Stimulated activated CD4-positive, alpha-beta T cell treated with anti-CD3 and anti-CD28 coated beads, Interleukin-1b, Interleukin-23, amount 100 ng/mL, for 1 hour (primary cell): ENCODE results near the gene GTSF1L.

Experiments
- DNase-seq, 2 donors: peaks; one replicate each; pipeline ENCODE4 v3.0.0-alpha.2; 2020; ENCODE audit warnings: low read depth in 2 of 2

Gene GTSF1L

DNA sequence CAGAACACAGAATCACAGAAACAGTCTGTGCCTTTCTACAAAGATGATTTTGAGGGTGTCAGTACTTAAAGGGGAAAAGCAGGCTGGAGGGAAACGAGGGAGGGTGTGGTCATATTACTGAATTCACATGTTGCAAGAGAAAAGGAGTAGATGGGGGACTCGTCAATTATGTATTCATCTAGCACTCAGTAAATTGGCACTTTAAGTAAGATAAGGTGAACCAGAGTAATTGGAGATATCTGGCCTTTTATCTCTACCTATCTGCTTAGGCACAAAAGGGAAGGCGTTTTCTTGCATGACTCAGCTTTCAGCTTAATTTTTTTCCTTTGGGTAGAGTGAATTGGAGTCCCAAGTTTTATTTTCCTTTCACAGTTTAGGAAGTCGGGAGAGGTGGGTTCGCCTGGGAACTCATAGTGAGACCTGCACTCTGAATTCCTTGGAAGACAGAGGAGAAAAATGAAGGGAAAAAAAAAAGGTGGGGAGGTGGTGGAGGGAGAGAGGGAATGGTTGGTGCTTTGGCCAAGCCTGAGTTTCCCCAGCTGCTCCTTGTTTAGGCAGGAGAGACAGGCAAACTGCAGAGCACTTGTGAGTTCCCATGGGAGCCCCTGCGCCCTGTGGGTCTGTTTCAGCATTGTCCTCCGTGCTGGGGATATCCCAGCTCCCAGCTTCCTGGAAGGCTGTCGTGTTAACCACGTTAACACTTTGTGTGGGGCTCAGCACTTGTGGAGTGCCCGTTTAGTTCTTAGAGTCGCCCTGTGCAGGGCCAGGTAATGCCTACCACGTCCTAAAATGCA, 19.7 kb upstream of the GTSF1L start:
- DNase-seq = no peak

DNA sequence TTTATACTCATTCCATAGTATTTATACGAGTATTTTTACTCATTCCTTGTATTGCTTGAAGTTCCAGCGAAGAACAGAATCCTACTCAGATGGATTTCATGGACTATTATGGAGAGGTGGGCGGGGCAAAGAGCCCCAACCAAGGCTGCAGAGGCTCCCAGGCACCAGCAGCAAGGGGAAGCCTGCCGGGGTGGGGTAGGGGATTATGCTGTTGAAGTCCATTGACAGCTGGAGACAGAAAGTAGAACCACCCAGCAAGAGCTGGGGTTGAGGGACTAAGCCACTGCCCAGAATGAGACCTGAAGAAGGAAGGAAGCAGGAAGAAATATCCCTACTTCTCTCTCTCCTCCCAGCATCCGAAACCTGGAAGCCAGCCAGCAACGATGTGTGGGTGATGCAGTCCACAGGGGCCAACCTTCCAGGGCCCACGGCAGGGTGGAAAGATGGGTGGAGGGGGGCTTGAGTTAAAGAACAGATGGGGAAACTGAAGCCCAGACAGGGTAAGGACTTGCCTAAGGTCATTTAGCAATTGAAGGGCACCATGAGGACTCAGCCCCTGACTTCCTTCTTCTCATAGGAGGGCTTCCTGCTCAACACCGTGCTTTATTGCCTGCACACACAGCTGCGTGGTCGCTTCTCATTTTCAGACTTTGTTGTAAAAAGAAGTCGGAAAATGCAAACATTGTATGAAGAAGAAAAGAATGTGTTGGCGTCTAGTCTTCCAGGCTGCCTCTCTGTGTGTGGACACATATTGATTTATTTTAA, 18.3 kb upstream of the GTSF1L start:
- DNase-seq = no peak

DNA sequence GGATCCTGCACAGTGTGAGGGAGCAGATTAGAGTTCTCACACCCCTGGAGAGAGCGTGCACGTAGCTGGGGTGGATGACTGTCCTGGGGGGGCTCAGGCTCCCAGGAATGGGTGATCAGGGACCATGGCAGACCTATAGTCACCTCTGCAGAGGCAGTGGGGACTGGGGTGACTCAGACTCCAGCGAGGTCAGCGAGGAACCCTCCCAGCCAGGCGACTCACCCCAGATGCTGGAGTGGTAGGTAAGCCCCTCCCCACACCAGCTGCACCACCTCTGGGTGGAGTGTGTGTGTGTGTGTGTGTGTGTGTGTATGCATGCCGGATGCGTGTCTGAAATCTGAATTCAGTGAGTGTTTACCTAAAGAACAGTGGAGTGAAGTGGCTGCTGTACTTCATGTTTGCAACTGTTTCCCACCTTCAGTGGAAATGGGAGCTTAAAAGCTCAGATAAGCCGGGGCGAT, 17.4 kb upstream of the GTSF1L start:
- DNase-seq = no peak

DNA sequence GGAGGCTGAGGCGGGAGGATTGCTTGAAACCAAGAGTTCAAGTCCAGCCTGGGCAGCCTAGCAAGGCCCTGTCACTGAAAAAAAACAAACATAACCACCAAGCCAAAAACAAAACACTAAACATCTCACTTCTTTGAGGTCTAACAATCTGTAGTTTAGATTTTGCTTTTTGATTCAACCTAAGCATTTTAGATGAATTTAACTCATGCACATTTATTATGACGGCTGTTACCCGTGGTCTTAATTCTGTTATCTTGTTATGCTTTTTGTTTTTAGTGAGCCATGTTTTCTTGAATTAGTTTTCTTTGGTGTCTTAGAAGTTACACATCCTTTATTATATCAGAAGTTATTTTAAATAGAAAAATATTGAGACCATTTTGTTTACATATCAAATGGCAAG, 13.8 kb upstream of the GTSF1L start:
- DNase-seq = no peak

DNA sequence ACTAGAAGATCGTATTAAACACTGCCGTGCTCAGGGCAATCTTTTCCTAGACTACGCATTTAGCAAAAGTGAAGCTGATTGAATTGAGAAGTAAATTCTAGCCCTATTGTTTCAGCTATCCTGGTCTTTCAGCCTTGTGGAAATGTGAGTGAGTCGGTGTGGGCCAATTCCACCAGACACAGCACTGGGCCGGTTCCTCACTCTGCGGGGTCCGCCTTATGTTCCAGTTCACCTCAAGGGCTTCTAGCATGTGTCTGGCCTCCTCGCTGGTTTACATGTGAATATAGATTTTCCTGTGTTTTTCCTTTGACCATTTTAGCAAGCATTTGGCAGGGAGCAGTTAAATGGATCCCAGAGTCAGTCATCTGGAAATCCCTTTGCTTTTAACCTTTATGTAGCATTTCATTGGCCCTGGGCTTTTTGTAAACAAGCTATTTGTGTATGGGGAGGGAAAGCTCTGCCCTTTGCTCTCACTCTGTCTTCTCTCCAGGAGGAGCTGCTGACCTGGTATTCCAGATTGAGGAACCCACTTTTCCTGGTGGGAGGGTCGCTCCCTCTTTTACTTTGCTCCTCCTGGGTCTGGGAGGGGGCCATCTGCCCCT, 12.4 kb upstream of the GTSF1L start:
- no peak for DNase-seq

DNA sequence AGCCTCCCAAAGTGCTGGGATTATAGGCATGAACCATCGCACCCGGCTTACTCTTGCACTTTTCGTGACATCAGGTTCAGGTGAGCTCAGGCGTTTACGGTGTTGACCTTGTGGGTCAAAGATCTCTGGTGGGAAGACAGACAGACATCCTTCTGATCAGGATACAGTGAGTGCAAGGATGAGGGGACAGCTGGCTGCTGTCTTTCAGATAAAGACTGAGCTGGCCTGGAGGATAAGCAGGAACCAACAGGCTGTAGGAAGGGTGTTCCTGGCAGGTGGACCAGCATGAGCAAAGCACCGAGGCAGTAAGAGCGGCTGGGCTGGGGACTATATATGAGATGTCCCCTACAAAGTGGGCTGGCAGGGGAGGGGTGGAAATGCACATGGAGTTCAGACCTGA, 11.1 kb upstream of the GTSF1L start:
- no peak for DNase-seq

DNA sequence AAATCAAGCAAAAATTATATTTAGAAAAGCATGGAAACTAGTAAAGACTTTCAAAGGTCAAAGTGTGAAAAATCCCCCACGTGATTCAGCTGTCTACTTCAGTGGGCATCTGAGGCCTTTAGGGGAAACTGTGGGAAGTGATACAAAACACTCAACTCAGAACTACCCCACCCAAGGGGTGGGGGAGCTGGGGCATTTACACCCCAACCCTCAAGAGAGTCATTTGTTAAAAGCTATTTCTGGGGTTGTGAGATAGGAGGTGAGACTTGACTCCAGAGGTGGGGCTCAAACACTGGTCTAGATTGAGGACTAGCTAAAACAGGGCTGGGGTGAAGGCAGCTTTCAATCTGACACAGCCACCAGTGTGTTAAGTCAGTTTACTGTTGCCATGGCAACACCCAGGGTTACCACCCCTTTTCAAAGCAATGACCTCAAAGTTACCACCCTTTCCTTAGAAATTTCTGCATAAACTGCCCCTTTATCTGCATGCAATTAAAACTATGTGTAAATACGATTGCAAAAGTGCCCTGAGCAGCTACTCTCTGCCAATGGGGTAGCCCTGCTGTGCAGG, 9.9 kb upstream of the GTSF1L start:
- no peak for DNase-seq

DNA sequence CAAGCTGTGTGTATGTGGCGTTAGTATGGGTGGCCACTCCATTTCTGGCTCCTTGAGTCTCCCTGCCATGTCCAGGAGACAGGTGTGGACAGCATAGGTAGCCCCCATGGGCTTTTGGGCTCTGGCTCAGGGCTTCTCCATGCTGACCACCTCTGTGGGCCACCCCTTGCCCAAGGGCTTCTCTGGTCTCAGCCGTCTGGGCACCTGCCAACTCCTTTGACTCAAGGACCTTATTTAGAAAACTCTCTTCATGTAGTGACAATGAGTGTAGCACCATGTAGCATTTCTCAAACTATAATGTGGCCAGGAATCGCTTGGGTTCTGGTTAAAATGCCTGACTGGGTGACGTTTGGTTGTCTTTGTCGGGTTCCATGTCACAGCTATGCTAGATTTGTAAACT, 5.1 kb upstream of the GTSF1L start:
- no peak for DNase-seq

DNA sequence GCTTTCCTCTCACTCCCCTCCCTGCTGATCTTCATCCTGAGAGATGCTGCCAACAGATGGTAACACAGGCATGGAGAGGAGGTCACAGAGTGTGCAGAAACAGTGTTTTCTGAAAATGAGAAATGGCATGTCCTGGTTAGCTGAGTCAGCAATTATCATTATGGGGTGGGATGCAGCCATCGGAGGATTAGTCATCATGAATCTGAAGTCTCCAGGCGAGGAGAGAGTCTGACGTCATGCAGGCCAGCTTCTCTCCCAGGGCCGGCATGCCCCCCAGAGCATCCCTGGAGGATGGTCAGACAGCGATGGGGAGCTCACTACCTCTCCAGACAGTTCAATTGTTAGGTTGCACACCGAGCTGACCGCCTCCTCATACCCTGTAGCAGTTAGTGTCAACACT, 4.7 kb upstream of the GTSF1L start:
- DNase-seq = no peak

DNA sequence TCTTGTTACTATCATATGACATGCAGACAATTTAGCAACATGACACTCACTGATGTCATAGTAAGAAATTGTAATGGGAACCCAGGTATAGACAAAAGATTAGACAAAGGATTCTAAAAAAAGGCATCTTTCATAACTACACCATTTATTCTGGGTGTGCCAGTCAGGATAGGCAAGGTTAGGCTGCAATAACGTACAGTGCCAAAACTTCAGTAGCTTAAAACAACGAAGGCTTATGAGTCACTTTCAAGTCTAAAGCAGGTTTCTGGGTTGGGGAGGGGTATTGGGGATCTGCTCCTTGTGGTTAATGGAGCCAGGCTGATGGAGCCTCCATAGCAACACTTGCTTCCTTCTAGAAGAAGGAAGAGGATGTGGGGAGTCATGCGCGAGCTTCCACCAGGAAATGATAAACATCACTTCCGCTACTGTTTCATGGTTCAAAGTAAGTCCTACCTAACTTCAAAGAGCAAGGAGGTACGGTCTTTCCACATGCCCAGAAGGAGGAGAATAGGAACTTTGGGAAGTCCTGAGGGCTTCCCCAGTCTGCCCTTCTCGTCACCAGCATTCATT, 2.0 kb upstream of the GTSF1L start:
- DNase-seq = no peak

DNA sequence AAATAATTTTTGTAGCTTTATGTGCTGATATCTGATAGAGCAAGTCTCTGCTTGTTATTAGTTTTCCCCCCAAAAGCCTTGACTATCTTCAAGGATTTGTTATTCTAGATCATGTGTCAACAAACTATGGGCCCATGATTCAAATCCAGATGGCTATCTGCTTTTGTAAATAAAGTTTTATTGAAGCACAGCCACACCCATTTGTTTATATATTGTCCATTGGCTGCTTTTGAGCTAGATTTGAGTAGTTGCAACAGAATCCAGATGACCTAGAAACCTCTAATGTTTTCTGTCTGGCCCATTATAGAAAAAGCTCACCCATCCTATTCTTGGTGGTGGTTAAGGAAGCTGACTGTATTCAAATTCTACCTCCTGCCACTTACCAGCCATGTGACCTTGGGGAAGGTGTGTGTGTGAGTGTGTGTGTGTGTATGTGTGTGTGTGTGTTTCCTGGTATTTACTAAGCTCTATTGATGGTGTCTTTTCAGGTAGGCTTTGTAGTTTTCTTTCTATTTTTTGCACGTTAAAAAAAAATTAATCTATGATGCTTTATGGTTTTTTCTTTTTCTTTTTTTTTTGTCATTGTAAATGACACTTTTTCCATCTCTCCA, 1.3 kb upstream of the GTSF1L start:
- DNase-seq = no peak

DNA sequence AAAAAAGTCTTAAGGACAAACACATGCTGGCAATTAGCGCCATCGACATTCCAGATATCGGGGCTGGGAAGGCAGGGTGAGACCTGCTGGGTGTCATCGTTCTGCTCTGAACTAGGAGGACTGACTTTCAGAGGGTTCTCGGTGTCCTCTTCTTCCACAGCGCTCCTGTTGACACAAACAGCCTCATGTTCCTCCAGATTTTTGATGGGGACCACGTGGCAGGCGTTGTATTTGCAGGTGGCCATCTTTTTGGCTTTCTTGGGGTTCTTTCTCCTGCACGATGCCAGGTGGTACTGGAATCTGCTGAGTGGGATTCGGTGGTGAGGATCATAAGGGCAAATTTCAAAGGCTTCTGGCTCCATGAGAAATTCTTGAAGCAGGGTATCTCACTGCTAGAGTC, 469 bp downstream of the GTSF1L start:
- no peak for DNase-seq

DNA sequence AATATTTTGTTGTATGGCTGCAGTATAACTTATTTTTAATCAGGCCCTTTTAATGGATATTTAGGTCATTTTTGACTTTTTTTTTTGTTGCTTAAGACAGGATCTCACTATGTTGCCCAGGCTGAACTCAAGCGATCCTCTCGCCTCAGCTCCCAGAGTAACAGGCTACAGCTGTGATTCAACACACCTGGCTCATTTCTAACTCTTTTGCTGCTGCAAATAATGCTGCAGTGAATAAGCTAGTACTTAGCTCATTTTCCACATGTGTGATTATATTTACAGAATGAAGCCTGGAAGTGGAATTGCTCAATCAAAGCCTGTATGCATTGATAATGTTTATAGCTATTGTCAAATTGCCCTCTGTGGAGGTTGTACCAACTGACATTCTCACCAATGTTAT, 1.1 kb downstream of the GTSF1L start:
- DNase-seq = no peak

DNA sequence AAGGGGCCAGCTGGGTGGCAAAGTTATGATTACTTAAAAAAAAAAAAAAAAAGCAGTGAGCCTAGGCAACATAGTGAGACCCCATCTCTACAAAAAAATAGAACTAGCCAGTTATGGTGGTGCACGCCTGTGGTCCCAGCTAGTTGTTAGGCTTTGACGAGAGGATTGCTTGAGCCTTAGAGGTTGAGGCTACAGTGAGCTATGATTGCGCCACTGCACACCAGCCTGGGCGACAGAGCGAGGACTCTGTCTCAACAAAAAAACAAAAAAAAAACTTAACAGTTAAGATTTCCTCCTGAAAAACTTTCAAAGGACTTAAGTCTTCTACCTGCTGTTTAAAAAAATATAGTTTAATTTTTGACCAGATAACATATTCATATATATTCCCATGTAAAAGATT, 2.4 kb downstream of the GTSF1L start:
- no peak for DNase-seq

DNA sequence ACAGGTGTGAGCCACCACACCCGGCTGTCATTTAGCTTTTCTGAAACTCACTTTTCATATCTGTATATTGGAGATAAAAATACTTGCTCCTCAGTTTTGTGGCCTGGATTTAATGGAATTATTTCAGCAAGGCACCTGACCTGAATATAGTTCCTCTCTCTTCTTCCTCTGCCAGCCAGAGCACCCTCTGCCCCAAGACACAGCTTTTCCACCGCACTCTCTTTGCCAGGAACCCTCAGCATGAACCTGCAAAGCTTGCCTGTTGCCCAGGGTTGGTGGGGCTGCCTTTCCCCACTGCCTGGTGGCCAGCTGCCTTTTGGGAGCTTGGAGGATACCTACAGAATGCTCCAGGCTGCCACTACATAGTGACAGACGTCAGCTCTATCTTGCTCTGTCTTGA, 3.1 kb downstream of the GTSF1L start:
- DNase-seq = no peak

DNA sequence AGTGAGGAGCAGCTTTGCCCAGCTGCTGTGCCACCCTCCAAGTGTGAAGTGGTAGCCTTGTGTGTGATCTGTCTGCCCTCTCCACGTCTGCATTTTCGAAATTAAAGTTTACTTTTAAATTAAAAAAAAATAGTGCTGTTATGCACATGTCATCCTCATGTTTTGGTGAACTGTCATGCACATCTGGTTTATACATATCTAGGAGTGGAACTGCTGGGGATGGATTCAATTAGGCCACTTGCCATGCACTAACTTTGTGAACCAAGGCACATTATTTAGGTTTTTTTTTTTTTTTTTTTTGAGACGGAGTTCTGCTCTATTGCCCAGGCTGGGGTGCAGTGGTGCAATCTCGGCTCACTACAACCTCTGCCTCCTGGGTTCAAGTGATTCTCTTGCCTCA, 3.6 kb downstream of the GTSF1L start:
- DNase-seq = no peak

DNA sequence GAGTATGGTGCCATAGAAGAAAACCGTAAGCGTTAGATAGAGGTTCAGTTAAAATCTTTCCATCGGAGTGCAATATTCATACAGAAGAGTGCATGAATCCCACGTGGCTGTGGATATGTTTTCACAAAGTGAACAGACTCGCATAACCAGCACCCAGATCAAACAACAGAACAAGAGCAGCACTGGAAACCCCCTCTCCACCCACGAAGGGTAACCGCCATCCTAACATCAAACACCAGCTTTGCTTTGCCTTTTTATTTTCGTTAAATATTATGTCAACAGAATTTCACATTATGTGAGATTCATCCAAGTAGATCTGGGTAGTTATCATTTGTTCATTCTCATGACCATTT, 4.7 kb downstream of the GTSF1L start:
- peak in 1 of 2 donors; percentile 30 for DNase-seq

DNA sequence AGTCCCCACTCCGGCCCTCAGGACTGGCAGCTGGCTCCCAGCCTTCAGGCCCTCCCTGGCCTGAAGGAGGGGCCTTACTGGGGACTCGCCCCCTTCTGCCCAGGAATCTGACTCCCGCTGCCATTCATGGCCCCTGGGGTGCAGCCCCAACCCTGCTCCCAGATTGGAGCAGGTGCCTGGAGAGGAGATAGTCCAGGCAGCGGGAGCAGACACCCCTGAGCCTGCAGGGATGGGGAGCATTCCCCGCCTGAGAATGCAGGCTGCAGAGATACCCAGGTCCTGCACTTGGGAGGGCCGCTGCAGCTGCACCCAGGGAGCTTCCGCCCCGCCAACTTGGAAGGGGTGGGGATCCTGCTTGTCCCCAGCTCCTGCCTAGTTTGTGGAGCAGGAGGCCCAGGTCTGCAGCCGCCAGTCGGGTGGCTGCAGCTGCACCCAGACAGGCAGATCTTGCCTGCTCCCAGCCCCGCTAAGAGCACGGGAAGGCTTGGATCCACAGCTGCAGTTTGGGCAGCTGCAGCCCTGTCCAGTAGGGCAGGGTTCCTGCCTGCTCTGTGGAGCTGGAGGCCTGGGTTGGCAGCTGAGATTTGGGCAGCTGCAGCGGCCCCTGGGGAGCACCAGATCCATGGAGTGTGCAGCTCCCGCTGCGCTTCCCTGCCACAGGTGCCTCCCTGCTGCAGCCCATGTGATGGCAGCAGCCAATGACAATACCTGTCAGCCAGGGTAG, 5.2 kb downstream of the GTSF1L start:
- DNase-seq = no peak

DNA sequence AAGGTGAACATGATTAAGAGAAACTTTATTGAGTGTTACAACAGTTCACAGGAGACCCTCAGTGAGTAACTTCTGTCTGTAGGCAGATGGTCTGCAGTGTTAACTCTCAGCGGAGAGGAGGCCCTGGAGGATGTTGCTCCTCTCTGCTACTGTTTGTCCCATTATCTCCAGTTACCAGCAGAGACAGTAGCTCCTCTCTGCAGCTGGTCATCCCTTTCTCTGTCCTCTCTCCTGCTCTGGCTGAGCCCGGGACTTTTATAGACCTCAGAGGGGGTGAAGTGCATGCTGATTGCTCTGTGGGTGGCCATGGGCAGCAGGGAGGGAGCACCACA, 5.7 kb downstream of the GTSF1L start:
- no peak for DNase-seq

DNA sequence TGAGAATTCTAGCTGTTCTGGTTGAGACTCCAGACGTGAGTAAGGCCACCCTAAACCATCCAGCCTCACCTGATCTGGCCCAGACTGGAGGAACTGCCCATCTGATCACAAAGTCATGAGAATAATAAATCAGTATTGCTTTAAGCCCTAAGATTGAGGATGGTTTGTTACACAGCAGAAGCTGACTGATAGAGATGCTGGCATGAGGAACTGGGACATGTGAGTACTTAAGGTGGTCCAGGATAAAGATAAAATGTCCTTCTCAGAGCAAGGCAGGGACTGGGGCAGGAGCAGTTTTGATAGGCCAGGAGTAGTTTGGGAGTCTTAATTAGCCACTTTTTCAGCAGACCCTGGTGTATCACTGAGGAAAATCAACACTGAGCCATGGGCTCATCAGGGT, 6.8 kb downstream of the GTSF1L start:
- no peak for DNase-seq

DNA sequence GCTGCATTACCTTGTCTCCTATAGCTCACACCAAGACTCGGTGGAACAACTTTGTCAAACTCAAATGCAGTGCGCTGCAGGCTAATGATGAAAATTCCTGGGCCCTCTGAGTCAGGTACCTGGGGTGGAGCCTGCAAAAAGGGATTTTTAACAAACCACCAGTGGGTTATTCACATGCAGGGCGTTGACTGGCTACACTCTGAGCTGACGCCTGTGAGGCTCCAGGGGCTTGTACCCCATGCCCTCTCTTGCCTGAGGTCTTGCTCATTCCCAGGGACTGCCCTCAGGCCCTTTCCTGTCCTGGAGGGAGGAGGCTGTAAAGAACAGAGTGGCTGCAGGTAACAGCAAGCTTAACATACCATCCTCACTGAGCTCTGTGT, 9.2 kb downstream of the GTSF1L start:
- DNase-seq = no peak
